Osteoblast (primary cell): Measurements from ENCODE around the gene ZNF699. TPM values are rescaled to one million over a fixed set of nuclear protein-coding genes. Genes with fewer than 3 reads are reported as not detected.

ENCODE experiments used
- DNase-seq: peaks from one replicate; pipeline ENCODE4 v3.0.0; 2011; ENCODE audit warnings: low spot score, mixed read lengths; ENCODE audit not compliant: insufficient read length; ENCODE audit errors: missing footprints
- H2AFZ ChIP-seq: 2 replicates; pipeline ENCODE4 v1.6.0; 2011; ENCODE audit warnings: mild to moderate bottlenecking, low read length
- H3K27ac ChIP-seq: 2 replicates; pipeline ENCODE4 v1.5.1; 2011; ENCODE audit warnings: mild to moderate bottlenecking, low read depth, low read length, moderate library complexity
- H3K27me3 ChIP-seq: 2 replicates; pipeline ENCODE4 v1.6.0; 2012; ENCODE audit warnings: mild to moderate bottlenecking, control low read depth, inconsistent platforms, low read length, moderate library complexity; ENCODE audit not compliant: insufficient read depth
- H3K36me3 ChIP-seq: 2 replicates; pipeline ENCODE4 v1.5.1; 2011; ENCODE audit warnings: mild to moderate bottlenecking, low read length, control low read depth, moderate library complexity; ENCODE audit not compliant: insufficient read depth
- H3K4me1 ChIP-seq: 2 replicates; pipeline ENCODE4 v1.5.1; 2011; ENCODE audit warnings: mild to moderate bottlenecking, low read length, control low read depth, moderate library complexity; ENCODE audit not compliant: insufficient read depth
- H3K4me2 ChIP-seq: 2 replicates; pipeline ENCODE4 v1.6.0; 2011; ENCODE audit warnings: mild to moderate bottlenecking, low read length; ENCODE audit not compliant: insufficient read depth
- H3K4me3 ChIP-seq: fragments of 200-600 bp; sonication (generic); 3 replicates; pipeline ENCODE4 v1.5.1; 2012; ENCODE audit warnings: mild to moderate bottlenecking, low read length, inconsistent platforms; ENCODE audit not compliant: insufficient read depth
- H3K79me2 ChIP-seq: 2 replicates; pipeline ENCODE4 v1.6.0; 2012; ENCODE audit warnings: mild to moderate bottlenecking, low read length, control low read depth, inconsistent platforms; ENCODE audit not compliant: insufficient read depth
- H3K9me3 ChIP-seq: 2 replicates; pipeline ENCODE4 v1.5.1; 2011; ENCODE audit warnings: low read depth, low read length, control low read depth
- H4K20me1 ChIP-seq: 2 replicates; pipeline ENCODE4 v1.6.0; 2012; ENCODE audit warnings: mild to moderate bottlenecking, low read length, control low read depth; ENCODE audit not compliant: insufficient read depth
- total RNA-seq: library from RNA; depleted of rRNA; stranded (reverse); fragments of >200 nt; gene quantifications from 2 replicates; pipeline ENCODE4 v1.2.3, GENCODE V29; 2012
- TF ChIP-seq, protein P1 (sequence below): IDR thresholded peaks from 2 replicates; pipeline ENCODE4 v1.5.1; 2011; ENCODE audit warnings: mild to moderate bottlenecking, low read depth, low read length, moderate library complexity; ENCODE audit errors: extremely low read depth

The ZNF699 gene
- total RNA-seq, 1 donor = 19.2 TPM

DNA sequence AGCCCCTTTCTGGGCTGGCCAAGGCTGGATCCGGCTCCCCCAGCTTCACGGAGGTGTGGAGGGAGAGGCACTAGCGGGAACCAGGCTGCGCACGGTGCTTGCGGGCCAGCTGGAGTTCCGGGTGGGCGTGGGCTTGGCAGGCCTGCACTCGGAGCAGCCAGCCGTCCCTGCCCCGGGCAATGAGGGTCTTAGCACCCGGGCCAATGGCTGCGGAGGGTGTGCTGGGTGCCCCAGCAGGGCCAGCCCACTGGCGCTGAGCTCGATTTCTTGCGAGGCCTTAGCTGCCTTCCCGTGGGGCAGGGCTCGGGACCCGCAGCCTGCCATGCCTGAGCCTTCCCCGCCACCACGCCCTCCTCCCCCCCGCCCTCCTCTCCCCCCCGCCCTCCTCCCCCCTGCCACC lies 11.7 kb upstream of the ZNF699 start:
- Histone ChIP-seq H3K79me2 (peaks cover 9% of the 10 kb centered on the region), H3K9me3 (no peaks in the 10 kb centered on the region), H3K4me3 (no peak overlapping the region), H3K4me2 (no peak overlapping the region), H4K20me1 (no peaks in the 10 kb centered on the region), H3K4me1 (peaks cover 11% of the 10 kb centered on the region), H3K27ac (no peak overlapping the region), H2AFZ (no peak overlapping the region), H3K36me3 (no peaks in the 10 kb centered on the region), H3K27me3 (no peaks in the 10 kb centered on the region)
- no peak for DNase-seq
- TF ChIP-seq, protein P1, sequence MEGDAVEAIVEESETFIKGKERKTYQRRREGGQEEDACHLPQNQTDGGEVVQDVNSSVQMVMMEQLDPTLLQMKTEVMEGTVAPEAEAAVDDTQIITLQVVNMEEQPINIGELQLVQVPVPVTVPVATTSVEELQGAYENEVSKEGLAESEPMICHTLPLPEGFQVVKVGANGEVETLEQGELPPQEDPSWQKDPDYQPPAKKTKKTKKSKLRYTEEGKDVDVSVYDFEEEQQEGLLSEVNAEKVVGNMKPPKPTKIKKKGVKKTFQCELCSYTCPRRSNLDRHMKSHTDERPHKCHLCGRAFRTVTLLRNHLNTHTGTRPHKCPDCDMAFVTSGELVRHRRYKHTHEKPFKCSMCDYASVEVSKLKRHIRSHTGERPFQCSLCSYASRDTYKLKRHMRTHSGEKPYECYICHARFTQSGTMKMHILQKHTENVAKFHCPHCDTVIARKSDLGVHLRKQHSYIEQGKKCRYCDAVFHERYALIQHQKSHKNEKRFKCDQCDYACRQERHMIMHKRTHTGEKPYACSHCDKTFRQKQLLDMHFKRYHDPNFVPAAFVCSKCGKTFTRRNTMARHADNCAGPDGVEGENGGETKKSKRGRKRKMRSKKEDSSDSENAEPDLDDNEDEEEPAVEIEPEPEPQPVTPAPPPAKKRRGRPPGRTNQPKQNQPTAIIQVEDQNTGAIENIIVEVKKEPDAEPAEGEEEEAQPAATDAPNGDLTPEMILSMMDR = no peak

DNA sequence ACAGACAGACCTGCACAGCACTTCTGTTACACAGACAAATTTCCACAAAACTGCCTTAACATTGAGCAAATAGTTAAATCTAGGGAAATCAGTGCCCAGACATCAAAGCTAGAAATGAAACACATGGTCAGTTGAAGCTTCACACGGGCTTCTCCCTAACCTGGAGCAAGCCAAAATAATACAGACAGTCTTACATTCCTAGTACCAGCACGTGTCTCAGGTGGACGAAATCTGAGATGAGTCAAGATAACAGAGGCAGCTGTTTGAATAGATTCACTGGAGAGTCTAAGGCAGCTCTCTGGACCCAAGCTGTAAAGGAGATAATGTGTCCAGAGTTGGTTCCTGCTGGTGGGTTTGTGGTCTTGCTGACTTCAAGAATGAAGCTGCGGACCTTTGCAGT lies 4.1 kb upstream of the ZNF699 start:
- H3K36me3 ChIP-seq = no peaks in the 10 kb centered on the region
- peak; percentile 50 for DNase-seq
- no peak overlapping the region for H3K4me3 ChIP-seq
- no peaks in the 10 kb centered on the region for H3K9me3 ChIP-seq
- H4K20me1 ChIP-seq = no peaks in the 10 kb centered on the region
- no peak overlapping the region for H3K27ac ChIP-seq
- H3K79me2 ChIP-seq = peaks cover 7% of the 10 kb centered on the region
- TF ChIP-seq, protein P1 = no peak
- H3K4me2 ChIP-seq = no peak overlapping the region
- H3K27me3 ChIP-seq = no peaks in the 10 kb centered on the region
- H2AFZ ChIP-seq = no peak overlapping the region
- no peaks in the 10 kb centered on the region for H3K4me1 ChIP-seq

DNA sequence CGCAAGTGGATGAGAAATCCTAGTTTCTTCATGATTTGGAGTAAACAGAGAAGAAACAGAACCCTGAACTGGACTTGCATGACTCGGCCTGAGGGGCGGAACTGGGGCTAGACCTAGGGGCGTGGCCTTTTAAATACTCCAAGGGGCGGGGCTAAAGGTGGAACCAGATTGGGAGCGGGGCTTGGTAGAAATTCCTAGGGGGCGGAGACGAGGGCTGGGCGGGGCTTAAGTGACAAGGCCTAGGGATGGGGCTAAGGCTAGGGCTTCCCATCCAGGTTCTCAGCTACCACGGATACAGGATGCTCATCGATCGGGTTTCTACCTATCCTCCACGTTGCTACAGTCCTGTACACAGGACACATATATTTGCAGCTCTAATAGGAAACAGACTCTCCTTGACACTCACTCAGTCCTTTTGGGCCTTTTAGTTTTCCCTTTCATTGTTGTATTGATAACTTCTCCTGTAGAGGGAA lies 372 bp upstream of the ZNF699 start:
- H3K9me3 ChIP-seq = no peaks in the 10 kb centered on the region
- peaks cover 12% of the 10 kb centered on the region for H3K4me1 ChIP-seq
- H3K36me3 ChIP-seq = peaks cover 2% of the 10 kb centered on the region
- H4K20me1 ChIP-seq = no peaks in the 10 kb centered on the region
- peaks cover 27% of the 10 kb centered on the region for H3K79me2 ChIP-seq
- TF ChIP-seq, protein P1 = no peak
- H3K4me2 ChIP-seq = peak overlapping the region; percentile 92
- peak overlapping the region; percentile 100 for H2AFZ ChIP-seq
- no peaks in the 10 kb centered on the region for H3K27me3 ChIP-seq
- peak overlapping the region; percentile 99 for H3K4me3 ChIP-seq
- H3K27ac ChIP-seq = peak overlapping the region; percentile 95
- peak; percentile 93 for DNase-seq

DNA sequence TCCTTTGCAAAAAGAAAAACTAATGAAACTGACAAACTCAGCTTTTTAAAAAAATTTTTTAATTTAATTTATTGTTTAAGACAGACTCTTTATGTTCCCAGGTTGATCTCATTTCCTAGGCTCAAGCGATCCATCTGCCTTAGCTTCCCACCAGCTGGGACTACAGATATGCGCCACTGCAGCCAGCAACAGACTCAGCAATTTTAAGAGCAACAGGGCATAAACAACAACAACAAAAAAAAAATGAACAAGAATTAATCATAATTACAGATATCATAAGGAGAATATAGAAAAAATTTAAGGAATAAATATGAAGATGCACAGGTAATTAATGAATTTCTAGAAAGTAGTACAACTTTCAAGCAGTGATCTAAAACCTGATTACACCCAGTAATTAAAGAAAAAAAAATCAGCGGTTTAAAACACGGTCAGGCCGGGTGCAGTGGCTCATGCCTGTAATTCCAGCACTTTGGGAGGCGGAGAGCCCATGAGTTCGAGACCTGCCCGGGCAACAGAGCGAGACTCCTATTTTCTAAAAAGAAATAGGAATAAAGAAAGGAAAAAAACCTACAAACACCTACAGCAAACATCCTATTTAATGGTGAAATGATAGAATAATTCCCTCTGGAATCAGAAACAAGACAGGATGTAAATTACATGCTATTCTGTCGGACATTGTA lies 1.4 kb downstream of the ZNF699 start:
- TF ChIP-seq, protein P1 = no peak
- H3K4me1 ChIP-seq = peaks cover 12% of the 10 kb centered on the region
- no peak for DNase-seq
- peak overlapping the region; percentile 95 for H3K27ac ChIP-seq
- H3K27me3 ChIP-seq = no peaks in the 10 kb centered on the region
- peak overlapping the region; percentile 92 for H3K4me2 ChIP-seq
- peak overlapping the region; percentile 99 for H3K4me3 ChIP-seq
- peaks cover 3% of the 10 kb centered on the region for H3K9me3 ChIP-seq
- peaks cover 36% of the 10 kb centered on the region for H3K79me2 ChIP-seq
- no peaks in the 10 kb centered on the region for H4K20me1 ChIP-seq
- H2AFZ ChIP-seq = no peak overlapping the region
- H3K36me3 ChIP-seq = peaks cover 19% of the 10 kb centered on the region
